HG03460 (cell line): ENCODE measurements around the gene MMP24.
"Not testable (repeated sequence)": the region's sequence is repeated elsewhere in the genome, so short reads cannot be mapped to it uniquely, and the experiment has no call there.

Experiments used
- ATAC-seq: cut with Tn5 transposase; IDR thresholded peaks from one replicate; pipeline ENCODE4 v1.9.1; 2021; ENCODE audit not compliant: unreplicated experiment

Gene MMP24

GRCh38 chr20:35226126-35226883 lies at the start of gene MMP24:
Gene MMP24 (plus strand): TSS chr20:35226690. CDS start chr20:35226739, 49 bp downstream.
- ATAC-seq: no peak

- no peak for ATAC-seq
Observed at GRCh38 chr20:35179292-35180212, 46.9 kb upstream of the MMP24 start.

- no peak for ATAC-seq
Observed at GRCh38 chr20:35180266-35180665, 46.2 kb upstream of the MMP24 start.

- ATAC-seq: no peak
Observed at GRCh38 chr20:35181731-35182130, 44.8 kb upstream of the MMP24 start.

- not testable (repeated sequence) for ATAC-seq
Observed at GRCh38 chr20:35186691-35187289, 39.7 kb upstream of the MMP24 start.

GRCh38 chr20:35187584-35188190 lies 38.8 kb upstream of the MMP24 start:
- no peak for ATAC-seq

GRCh38 chr20:35189223-35189622 lies 37.3 kb upstream of the MMP24 start:
- not testable (repeated sequence) for ATAC-seq

- no peak for ATAC-seq
Observed at GRCh38 chr20:35190556-35190955, 35.9 kb upstream of the MMP24 start.

GRCh38 chr20:35191419-35192117 lies 34.9 kb upstream of the MMP24 start:
- no peak for ATAC-seq

GRCh38 chr20:35192118-35192872 lies 34.2 kb upstream of the MMP24 start:
- ATAC-seq: no peak

- ATAC-seq: not testable (repeated sequence)
Observed at GRCh38 chr20:35193031-35193791, 33.3 kb upstream of the MMP24 start.

- no peak for ATAC-seq
Observed at GRCh38 chr20:35196313-35196712, 30.2 kb upstream of the MMP24 start.

GRCh38 chr20:35199740-35200139 lies 26.8 kb upstream of the MMP24 start:
- no peak for ATAC-seq

GRCh38 chr20:35200267-35200666 lies 26.2 kb upstream of the MMP24 start:
- ATAC-seq: no peak

GRCh38 chr20:35201467-35201866 lies 25.0 kb upstream of the MMP24 start:
- not testable (repeated sequence) for ATAC-seq

GRCh38 chr20:35206802-35207201 lies 19.7 kb upstream of the MMP24 start:
- no peak for ATAC-seq

- ATAC-seq: no peak
Observed at GRCh38 chr20:35207950-35208611, 18.4 kb upstream of the MMP24 start.
